Measurements from ENCODE around the gene MRPS6. TPM values are rescaled to one million over a fixed set of nuclear protein-coding genes. Genes with fewer than 3 reads are reported as not detected.

The MRPS6 gene
- total and polyA plus RNA-seq, 4 donors: 12.1 to 83.0 (median 17.0) TPM

GRCh38 chr21:34184232-34184631 is 110.9 kb downstream of the MRPS6 start:
- 93% methylated on average over 5 of the region's 5 CpGs for WGBS
- Histone ChIP-seq H3K9ac (ENCODE audit: low read depth in 1 of 2, low read length in 2 of 2) (no peak overlapping the region), H3K9me3 (ENCODE audit: control insufficient read depth in 4 of 4, low read length in 3 of 4) (no peaks in the 10 kb centered on the region), H3K4me3 (ENCODE audit: low read depth in 1 of 3, low read length in 3 of 3) (no peak overlapping the region), H3K36me3 (ENCODE audit: control insufficient read depth in 4 of 4, insufficient read depth in 3 of 4, low read depth in 1 of 4, low read length in 3 of 4) (peaks cover 0 to 2% (median 0%) of the 10 kb centered on the region in 4 donors), H3K4me1 (ENCODE audit: control insufficient read depth in 4 of 4, insufficient read depth in 4 of 4, low read length in 3 of 4) (peaks cover 0 to 4% (median 0%) of the 10 kb centered on the region in 4 donors), H3K27ac (ENCODE audit: low read depth in 1 of 2, low read length in 2 of 2) (no peak overlapping the region), H3K27me3 (ENCODE audit: control insufficient read depth in 4 of 4, insufficient read depth in 4 of 4, low read length in 3 of 4) (no peaks in the 10 kb centered on the region)
- no peak for TF ChIP-seq EGR1 (IDR thresholded peaks at IDR 0.05; ENCODE audit: low read depth in 2 of 2)
- no peak for TF ChIP-seq NR2F2 (IDR thresholded peaks at IDR 0.05)
- no peak for TF ChIP-seq JUND (IDR thresholded peaks at IDR 0.05)
- no peak for TF ChIP-seq TAF1 (conservative IDR thresholded peaks at IDR 0.05)
- TF ChIP-seq ZBTB33 (IDR thresholded peaks at IDR 0.05): no peak
- TF ChIP-seq HNF4A (conservative IDR thresholded peaks at IDR 0.05): no peak
- TF ChIP-seq HNF4G (IDR thresholded peaks at IDR 0.05): no peak
- no peak for TF ChIP-seq CTCF (IDR thresholded peaks at IDR 0.05; ENCODE audit: low read depth, low read length, missing input control)
- TF ChIP-seq GABPA (IDR thresholded peaks at IDR 0.05 in 1 of 2, conservative IDR thresholded peaks at IDR 0.05 in 1 of 2): no peak
- TF ChIP-seq SP1 (IDR thresholded peaks at IDR 0.05): no peak
- TF ChIP-seq ATF3 (IDR thresholded peaks at IDR 0.05): no peak
- no peak for TF ChIP-seq MAX (IDR thresholded peaks at IDR 0.05)
- no peak for TF ChIP-seq FOXA2 (IDR thresholded peaks at IDR 0.05)
- no peak for TF ChIP-seq YY1 (IDR thresholded peaks at IDR 0.05)
- DNase-seq (ENCODE audit: low spot score): no peak

- DNase-seq (ENCODE audit: low spot score): no peak
- H3K9ac ChIP-seq (ENCODE audit: low read depth in 1 of 2, low read length in 2 of 2): no peak overlapping the region
- H3K4me1 ChIP-seq (ENCODE audit: control insufficient read depth in 4 of 4, insufficient read depth in 4 of 4, low read length in 3 of 4): peaks cover 0 to 4% (median 0%) of the 10 kb centered on the region in 4 donors
- peaks cover 0 to 2% (median 0%) of the 10 kb centered on the region in 4 donors for H3K36me3 ChIP-seq (ENCODE audit: control insufficient read depth in 4 of 4, insufficient read depth in 3 of 4, low read depth in 1 of 4, low read length in 3 of 4)
- 93% methylated on average over 15 of the region's 15 CpGs for WGBS
- H3K27me3 ChIP-seq (ENCODE audit: control insufficient read depth in 4 of 4, insufficient read depth in 4 of 4, low read length in 3 of 4): no peaks in the 10 kb centered on the region
- TF ChIP-seq MAX (IDR thresholded peaks at IDR 0.05) (no peak), ZBTB33 (IDR thresholded peaks at IDR 0.05) (no peak)
- no peak overlapping the region for H3K27ac ChIP-seq (ENCODE audit: low read depth in 1 of 2, low read length in 2 of 2)
- H3K4me3 ChIP-seq (ENCODE audit: low read depth in 1 of 3, low read length in 3 of 3): no peak overlapping the region
- no peaks in the 10 kb centered on the region for H3K9me3 ChIP-seq (ENCODE audit: control insufficient read depth in 4 of 4, low read length in 3 of 4)
Measured at GRCh38 chr21:34185026-34185750, 111.8 kb downstream of the MRPS6 start.

Data from liver (tissue), 9 donors.